LNCAP (cell line): ENCODE measurements around the gene KCNIP1.

Experiments used
- CTCF ChIP-seq: fragments of 450-650 bp; IDR thresholded peaks from 2 replicates; pipeline ENCODE4 v1.5.1; 2017; ENCODE audit warnings: mild to moderate bottlenecking

Gene KCNIP1

GRCh38 chr5:170562166-170562874 lies 58.5 kb downstream of the KCNIP1 start:
- no peak for TF ChIP-seq CTCF

DNA sequence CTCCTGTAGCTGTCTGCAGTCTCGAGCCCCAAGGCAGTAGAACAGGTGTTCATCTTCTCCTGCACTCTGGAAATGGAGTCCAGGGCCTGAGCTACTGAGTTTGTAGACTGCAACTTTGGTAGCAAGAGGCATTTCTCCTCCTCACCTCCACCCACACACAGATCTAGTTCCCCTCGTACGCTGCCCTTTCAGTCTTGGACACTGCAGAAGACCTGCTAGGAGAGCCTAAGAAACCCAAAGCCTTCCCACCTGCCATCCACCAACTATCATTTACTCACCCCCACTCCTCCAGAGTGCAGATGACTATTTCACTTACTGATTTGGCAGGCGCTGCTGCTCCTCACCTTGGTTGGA lies 59.0 kb downstream of the KCNIP1 start:
- no peak for TF ChIP-seq CTCF

GRCh38 chr5:170563824-170564567 lies 60.2 kb downstream of the KCNIP1 start:
- TF ChIP-seq CTCF: no peak

- no peak for TF ChIP-seq CTCF
These were observed 61.3 kb downstream of the KCNIP1 start for GRCh38 chr5:170565072-170565471.

DNA sequence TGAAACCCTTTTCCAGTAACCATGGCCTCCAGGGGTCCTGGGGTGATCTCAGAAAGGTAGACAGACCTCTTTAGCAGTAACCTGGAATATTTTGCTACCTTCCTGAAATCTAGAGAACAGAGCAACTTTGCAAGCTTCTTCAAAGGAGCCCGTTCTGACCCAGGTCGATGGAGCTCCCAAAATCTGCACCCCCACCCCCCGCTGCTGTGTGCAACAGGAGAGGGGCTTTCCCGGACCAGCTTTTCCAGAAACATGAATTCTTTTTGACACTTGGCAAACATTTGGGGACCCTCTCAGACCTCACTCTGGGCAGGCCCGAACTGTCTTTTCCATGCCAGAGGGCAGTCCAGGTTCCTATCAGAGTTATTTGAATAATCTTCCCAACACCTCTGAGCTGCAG lies 65.3 kb downstream of the KCNIP1 start:
- no peak for TF ChIP-seq CTCF

DNA sequence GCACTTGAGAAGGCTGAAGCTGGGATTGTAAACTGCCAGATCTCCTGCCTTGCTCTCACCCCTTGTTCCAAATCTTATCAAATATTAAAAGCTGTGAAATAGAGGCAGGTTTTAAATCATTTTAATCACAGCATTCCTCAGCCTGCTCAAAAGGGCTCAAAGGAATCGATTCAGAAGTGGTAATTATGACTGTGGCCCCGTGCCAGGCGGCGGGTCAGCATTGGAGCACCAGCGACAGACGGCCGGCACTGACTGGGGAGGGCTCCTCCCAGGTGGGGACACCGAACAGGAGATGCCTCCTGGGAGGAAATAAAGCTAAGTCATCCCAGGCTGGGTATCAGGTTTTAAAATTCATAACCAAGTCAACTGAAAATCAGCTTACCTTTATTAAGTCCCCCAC lies 66.7 kb downstream of the KCNIP1 start:
- no peak for TF ChIP-seq CTCF

GRCh38 chr5:170571281-170571731 lies 67.5 kb downstream of the KCNIP1 start:
- no peak for TF ChIP-seq CTCF
